Measurements from ENCODE around the gene PDE3B.

PDE3B gene

DNA sequence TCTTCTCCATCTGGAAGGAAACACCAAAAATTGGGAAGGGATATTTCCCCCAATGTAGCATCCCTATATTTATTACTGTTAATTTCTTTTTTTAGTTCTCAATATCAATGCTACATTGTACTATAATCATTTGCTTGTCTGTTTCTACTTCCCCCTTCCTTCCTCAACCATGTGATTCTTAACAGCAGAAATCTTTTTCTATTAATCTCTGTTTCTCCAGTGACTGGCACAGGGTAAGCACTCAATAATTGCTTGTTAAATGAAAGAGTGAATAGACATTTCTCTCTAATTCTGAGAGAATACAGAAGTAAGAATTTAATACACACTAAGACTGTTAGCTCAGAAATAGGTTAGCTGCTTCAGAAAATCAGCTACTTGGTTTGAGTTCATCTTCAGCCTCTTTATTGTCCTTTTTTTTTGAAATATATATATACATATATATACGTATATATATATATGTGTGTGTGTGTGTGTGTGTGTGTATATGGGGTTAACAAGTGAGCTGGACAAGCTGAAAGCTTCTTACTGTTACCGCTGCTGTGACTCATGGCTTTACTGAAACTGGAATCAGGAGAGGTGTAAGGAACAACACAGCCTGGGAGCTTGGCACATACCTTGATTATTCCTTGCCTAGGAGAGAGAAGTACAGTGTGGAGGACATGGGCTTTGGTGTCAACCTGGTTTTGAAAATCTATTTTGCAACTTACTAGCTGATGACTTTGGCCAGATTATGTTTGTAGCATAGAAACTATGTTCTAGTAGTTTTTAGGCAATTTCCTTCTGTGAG is 26.2 kb upstream of the PDE3B start:
- no peak overlapping the region for H3K4me3 ChIP-seq
- no peak overlapping the region for H3K27ac ChIP-seq
- no peak for DNase-seq (ENCODE audit: low spot score)
- TF ChIP-seq, protein P1, sequence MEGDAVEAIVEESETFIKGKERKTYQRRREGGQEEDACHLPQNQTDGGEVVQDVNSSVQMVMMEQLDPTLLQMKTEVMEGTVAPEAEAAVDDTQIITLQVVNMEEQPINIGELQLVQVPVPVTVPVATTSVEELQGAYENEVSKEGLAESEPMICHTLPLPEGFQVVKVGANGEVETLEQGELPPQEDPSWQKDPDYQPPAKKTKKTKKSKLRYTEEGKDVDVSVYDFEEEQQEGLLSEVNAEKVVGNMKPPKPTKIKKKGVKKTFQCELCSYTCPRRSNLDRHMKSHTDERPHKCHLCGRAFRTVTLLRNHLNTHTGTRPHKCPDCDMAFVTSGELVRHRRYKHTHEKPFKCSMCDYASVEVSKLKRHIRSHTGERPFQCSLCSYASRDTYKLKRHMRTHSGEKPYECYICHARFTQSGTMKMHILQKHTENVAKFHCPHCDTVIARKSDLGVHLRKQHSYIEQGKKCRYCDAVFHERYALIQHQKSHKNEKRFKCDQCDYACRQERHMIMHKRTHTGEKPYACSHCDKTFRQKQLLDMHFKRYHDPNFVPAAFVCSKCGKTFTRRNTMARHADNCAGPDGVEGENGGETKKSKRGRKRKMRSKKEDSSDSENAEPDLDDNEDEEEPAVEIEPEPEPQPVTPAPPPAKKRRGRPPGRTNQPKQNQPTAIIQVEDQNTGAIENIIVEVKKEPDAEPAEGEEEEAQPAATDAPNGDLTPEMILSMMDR (IDR thresholded peaks at IDR 0.05), result no peak

GRCh38 chr11:14618060-14618459 is 25.5 kb upstream of the PDE3B start:
- no peak overlapping the region for H3K4me3 ChIP-seq
- H3K27ac ChIP-seq, result no peak overlapping the region
- DNase-seq (ENCODE audit: low spot score), result no peak
- TF ChIP-seq, protein P1 (IDR thresholded peaks at IDR 0.05), result no peak

- Histone ChIP-seq H3K27ac (no peak overlapping the region), H3K4me3 (no peak overlapping the region)
- DNase-seq (ENCODE audit: low spot score), result no peak
- TF ChIP-seq, protein P1 (IDR thresholded peaks at IDR 0.05), result no peak
Measured at GRCh38 chr11:14619603-14620531, 23.7 kb upstream of the PDE3B start.

- TF ChIP-seq, protein P1 (IDR thresholded peaks at IDR 0.05), result no peak
- no peak overlapping the region for H3K4me3 ChIP-seq
- H3K27ac ChIP-seq, result no peak overlapping the region
- no peak for DNase-seq (ENCODE audit: low spot score)
Measured at GRCh38 chr11:14622223-14622954, 21.2 kb upstream of the PDE3B start.

GRCh38 chr11:14623036-14623435 is 20.6 kb upstream of the PDE3B start:
- no peak for DNase-seq (ENCODE audit: low spot score)
- Histone ChIP-seq H3K27ac (no peak overlapping the region), H3K4me3 (no peak overlapping the region)
- TF ChIP-seq, protein P1 (IDR thresholded peaks at IDR 0.05), result no peak

GRCh38 chr11:14625586-14626205 is 17.9 kb upstream of the PDE3B start:
- no peak for DNase-seq (ENCODE audit: low spot score)
- H3K27ac ChIP-seq, result peak overlapping the region in 1 of 2 donors; percentile 26
- H3K4me3 ChIP-seq, result no peak overlapping the region
- TF ChIP-seq, protein P1 (IDR thresholded peaks at IDR 0.05), result no peak
